ENCODE data around the gene INPP5D. TPM values are rescaled to one million over a fixed set of nuclear protein-coding genes. Genes with fewer than 3 reads are reported as not detected.

The INPP5D gene
- total and polyA plus RNA-seq, 7 experiments from 2014 or later = 41.0 to 232 (median 122) TPM

DNA sequence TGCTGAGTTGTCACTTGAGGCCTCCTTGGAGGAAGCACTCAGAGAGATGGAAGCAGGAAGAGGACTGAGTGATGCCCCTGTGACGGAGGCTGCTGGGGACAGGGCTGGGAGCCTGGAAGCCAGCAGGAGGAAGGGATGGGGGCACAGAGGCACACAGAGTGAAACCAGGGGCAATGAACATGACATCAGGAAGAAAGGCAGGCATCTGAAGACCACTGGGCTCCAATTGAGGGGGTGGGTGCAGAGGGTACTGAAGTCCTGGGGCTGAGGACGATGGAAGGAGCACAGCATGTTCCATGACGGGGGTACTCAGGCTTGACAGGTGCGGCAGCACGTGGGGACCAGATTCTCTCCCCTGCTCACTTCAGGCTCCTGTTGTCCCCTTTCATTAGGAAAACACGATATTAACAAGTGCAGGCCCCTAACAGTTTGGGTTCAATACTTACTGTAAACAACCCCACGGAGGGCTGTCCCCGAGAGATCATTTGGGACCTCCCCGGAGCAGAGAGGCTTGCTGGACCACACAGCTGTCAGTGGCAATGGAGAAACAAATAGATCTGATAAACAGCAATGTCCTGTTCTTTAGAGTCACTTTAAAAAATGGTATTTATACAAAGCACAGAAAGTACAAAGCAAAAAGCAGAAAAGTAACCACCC, 8.7 kb downstream of the INPP5D start:
- Mint-ChIP-seq H3K4me3 (peak overlapping the region in 9 of 10 donors; percentile 19 to 67 (median 36)), H3K4me1 (peaks cover 32 to 70% (median 58%) of the 10 kb centered on the region in 7 donors), H3K36me3 (peaks cover 8 to 54% (median 37%) of the 10 kb centered on the region in 5 donors), H3K9me3 (peaks cover 0 to 6% (median 5%) of the 10 kb centered on the region in 11 donors), H3K27ac (peak overlapping the region; percentile 34 to 90 (median 71)), H3K27me3 (no peaks in the 10 kb centered on the region)
- Histone ChIP-seq H3K4me1 (ENCODE audit: control insufficient read depth in 2 of 2, insufficient read depth in 2 of 2, low read length in 2 of 2) (peaks cover 56 to 60% of the 10 kb centered on the region in 2 donors), H3K9me3 (ENCODE audit: control insufficient read depth in 2 of 3, low read length in 3 of 3) (no peaks in the 10 kb centered on the region), H3K27me3 (ENCODE audit: control insufficient read depth in 2 of 2, insufficient read depth in 2 of 2, low read length in 2 of 2) (no peaks in the 10 kb centered on the region), H3K4me3 (ENCODE audit: low read length) (no peak overlapping the region), H3K27ac (ENCODE audit: low read depth, low read length) (no peak overlapping the region), H3K36me3 (ENCODE audit: control insufficient read depth in 2 of 3, insufficient read depth in 3 of 3, low read length in 3 of 3) (peaks cover 9 to 26% (median 18%) of the 10 kb centered on the region in 3 experiments)
- CTCF ChIA-PET = interaction anchor here (0.6 to 0.7 kb wide), 2 partner anchors 9 to 174 kb away, joined by 3 to 4 read pairs; no protein-coding TSS in a partner anchor
- POLR2A ChIA-PET = interaction anchor here (0.7 to 6.0 kb wide), 2 partner anchors 9 to 13 kb away, joined by 7 to 37 read pairs; partner anchors contain the start of gene INPP5D
- ATAC-seq (no peak), DNase-seq (no peak)
- intact Hi-C loops (cut with micrococcal nuclease) = loop anchor here (10.0 kb wide), 2 partner anchors 374 to 464 kb away; partner anchors contain the start of gene GIGYF2 (in 1 of the 2)

DNA sequence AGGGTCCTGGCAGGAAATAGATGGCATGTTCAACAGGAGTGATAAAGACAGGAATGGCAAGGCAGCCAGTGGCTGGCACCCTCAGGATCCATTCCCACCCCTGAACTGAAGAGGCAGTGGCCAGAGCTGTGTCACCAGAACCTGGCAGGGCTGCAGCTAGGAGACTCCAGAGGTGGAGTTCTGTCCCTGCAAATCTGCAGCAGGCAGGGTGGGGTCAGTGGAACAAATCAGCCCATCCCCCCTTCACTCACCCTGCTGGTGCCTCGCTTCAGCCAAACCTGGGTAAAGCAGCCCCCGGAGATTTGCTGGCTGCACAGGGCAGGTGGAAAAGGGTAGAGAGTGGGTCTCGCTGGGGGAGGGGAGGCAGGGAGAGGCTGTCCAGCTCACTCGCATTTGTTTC, 12.7 kb downstream of the INPP5D start:
- POLR2A ChIA-PET = interaction anchor here (0.6 to 1.8 kb wide), 3 partner anchors 9 to 18 kb away, joined by 3 to 6 read pairs (median 6); partner anchors contain the start of gene INPP5D
- Histone ChIP-seq H3K27ac (ENCODE audit: low read depth, low read length) (peak overlapping the region; percentile 42), H3K4me3 (ENCODE audit: low read length) (no peak overlapping the region), H3K27me3 (ENCODE audit: control insufficient read depth in 2 of 2, insufficient read depth in 2 of 2, low read length in 2 of 2) (no peaks in the 10 kb centered on the region), H3K4me1 (ENCODE audit: control insufficient read depth in 2 of 2, insufficient read depth in 2 of 2, low read length in 2 of 2) (peaks cover 67 to 76% of the 10 kb centered on the region in 2 donors), H3K36me3 (ENCODE audit: control insufficient read depth in 2 of 3, insufficient read depth in 3 of 3, low read length in 3 of 3) (peaks cover 5 to 15% (median 11%) of the 10 kb centered on the region in 3 experiments), H3K9me3 (ENCODE audit: control insufficient read depth in 2 of 3, low read length in 3 of 3) (no peaks in the 10 kb centered on the region)
- CTCF ChIA-PET = no interaction called here
- peaks cover 23 to 37% (median 34%) of the 10 kb centered on the region in 7 donors for H3K4me1 Mint-ChIP-seq
- no peaks in the 10 kb centered on the region for H3K27me3 Mint-ChIP-seq
- intact Hi-C loops (cut with micrococcal nuclease) = loop anchor here in 1 of 2 donors (10.0 kb wide), 1 partner anchor 378 kb away; the partner anchor contains the start of gene GIGYF2
- peak overlapping the region in 3 of 10 donors; percentile 4 to 29 (median 8) for H3K4me3 Mint-ChIP-seq
- DNase-seq (no peak), ATAC-seq (no peak)
- peaks cover 0 to 6% (median 5%) of the 10 kb centered on the region in 11 donors for H3K9me3 Mint-ChIP-seq
- peaks cover 8 to 46% (median 32%) of the 10 kb centered on the region in 5 donors for H3K36me3 Mint-ChIP-seq
- peak overlapping the region in 4 of 9 donors; percentile 65 to 82 (median 76) for H3K27ac Mint-ChIP-seq

DNA sequence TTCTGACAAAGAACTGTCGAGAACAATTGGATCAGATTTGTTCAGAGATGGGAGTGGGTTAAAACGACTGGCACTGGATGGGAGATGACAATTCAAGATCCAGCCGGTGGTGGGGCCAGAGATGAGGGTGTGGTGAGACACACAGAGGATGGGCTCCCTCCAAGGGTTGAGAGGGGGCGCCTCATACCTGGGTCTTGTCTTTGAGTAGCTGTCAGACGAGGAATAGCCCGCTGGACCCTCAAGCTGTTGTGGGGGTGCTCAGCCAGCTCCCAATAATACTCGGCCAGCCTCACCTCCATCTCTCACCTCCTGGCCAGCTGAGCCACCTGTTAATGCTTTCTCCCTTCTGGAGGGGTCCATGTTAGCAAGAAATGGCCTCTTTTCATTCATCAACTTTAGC, 14.0 kb downstream of the INPP5D start:
- Histone ChIP-seq H3K36me3 (ENCODE audit: control insufficient read depth in 2 of 3, insufficient read depth in 3 of 3, low read length in 3 of 3) (peaks cover 5 to 15% (median 11%) of the 10 kb centered on the region in 3 experiments), H3K4me3 (ENCODE audit: low read length) (no peak overlapping the region), H3K4me1 (ENCODE audit: control insufficient read depth in 2 of 2, insufficient read depth in 2 of 2, low read length in 2 of 2) (peaks cover 67 to 79% of the 10 kb centered on the region in 2 donors), H3K9me3 (ENCODE audit: control insufficient read depth in 2 of 3, low read length in 3 of 3) (no peaks in the 10 kb centered on the region), H3K27ac (ENCODE audit: low read depth, low read length) (peak overlapping the region; percentile 57), H3K27me3 (ENCODE audit: control insufficient read depth in 2 of 2, insufficient read depth in 2 of 2, low read length in 2 of 2) (no peaks in the 10 kb centered on the region)
- DNase-seq (no peak), ATAC-seq (no peak)
- intact Hi-C loops (cut with micrococcal nuclease) = loop anchor here in 1 of 2 donors (10.0 kb wide), 1 partner anchor 379 kb away; the partner anchor contains the start of gene GIGYF2
- CTCF ChIA-PET = interaction anchor here (1.2 kb wide), 1 partner anchor 14 kb away, joined by 3 read pairs; the partner anchor contains the start of gene INPP5D
- Mint-ChIP-seq H3K4me1 (peaks cover 22 to 39% (median 29%) of the 10 kb centered on the region in 7 donors), H3K9me3 (peaks cover 0 to 6% (median 5%) of the 10 kb centered on the region in 11 donors), H3K27me3 (no peaks in the 10 kb centered on the region), H3K36me3 (peaks cover 4 to 47% (median 28%) of the 10 kb centered on the region in 5 donors), H3K4me3 (no peak overlapping the region), H3K27ac (no peak overlapping the region)
- POLR2A ChIA-PET = interaction anchor here (0.6 to 1.8 kb wide), 3 partner anchors 10 to 1217 kb away, joined by 6 read pairs; partner anchors contain the start of gene INPP5D

DNA sequence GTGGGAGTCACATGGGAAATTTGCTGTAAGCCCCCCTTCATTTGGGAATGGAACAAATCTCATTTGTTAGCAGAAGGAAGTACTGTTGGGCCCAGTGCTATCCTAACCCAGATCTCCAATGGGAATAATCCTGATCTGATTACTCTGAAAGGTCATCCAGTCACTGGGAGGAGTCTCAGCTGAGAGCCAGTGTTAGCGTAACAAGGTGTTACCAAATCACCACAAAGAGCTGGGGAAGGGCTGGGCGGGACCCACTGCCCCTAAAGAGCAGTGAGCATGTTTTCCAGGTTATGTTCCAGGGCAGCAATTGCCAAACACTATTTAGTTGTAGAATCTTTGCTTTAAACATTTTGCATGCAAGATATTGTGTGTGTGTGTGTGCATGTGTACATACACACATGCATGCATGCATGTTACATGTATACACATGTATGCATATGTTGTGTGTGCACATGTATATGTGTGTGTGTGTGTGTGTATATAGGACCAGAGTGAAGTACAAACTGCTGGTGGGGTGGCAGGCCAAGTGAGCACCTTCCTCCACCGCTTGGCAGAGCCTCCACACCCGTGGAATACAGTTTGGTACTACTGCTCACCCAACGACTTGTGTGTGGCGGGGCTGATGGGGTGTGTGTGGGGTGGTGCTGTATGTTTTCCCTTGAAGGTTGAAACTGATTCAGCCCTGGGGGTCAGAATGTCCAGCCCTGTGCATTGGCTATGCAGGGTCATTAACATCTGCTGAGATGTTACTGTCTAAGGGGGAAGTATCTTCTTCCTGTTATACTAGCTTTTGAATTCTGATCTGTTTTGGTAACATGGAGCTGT, 15.2 kb downstream of the INPP5D start:
- ChIA-PET CTCF (interaction anchor here (0.6 to 1.2 kb wide), 3 partner anchors 14 to 59 kb away, joined by 3 to 7 read pairs (median 3); no protein-coding TSS in a partner anchor), POLR2A (interaction anchor here (0.5 to 13.0 kb wide), 11 partner anchors 8 to 318 kb away, joined by 3 to 144 read pairs (median 3); partner anchors contain the start of gene INPP5D)
- H3K27me3 Mint-ChIP-seq = no peaks in the 10 kb centered on the region
- Histone ChIP-seq H3K27ac (ENCODE audit: low read depth, low read length) (peak overlapping the region; percentile 57), H3K36me3 (ENCODE audit: control insufficient read depth in 2 of 3, insufficient read depth in 3 of 3, low read length in 3 of 3) (peaks cover 5 to 15% (median 11%) of the 10 kb centered on the region in 3 experiments), H3K27me3 (ENCODE audit: control insufficient read depth in 2 of 2, insufficient read depth in 2 of 2, low read length in 2 of 2) (no peaks in the 10 kb centered on the region), H3K9me3 (ENCODE audit: control insufficient read depth in 2 of 3, low read length in 3 of 3) (no peaks in the 10 kb centered on the region), H3K4me3 (ENCODE audit: low read length) (peak overlapping the region; percentile 49), H3K4me1 (ENCODE audit: control insufficient read depth in 2 of 2, insufficient read depth in 2 of 2, low read length in 2 of 2) (peaks cover 72 to 83% of the 10 kb centered on the region in 2 donors)
- peaks cover 4 to 45% (median 25%) of the 10 kb centered on the region in 5 donors for H3K36me3 Mint-ChIP-seq
- H3K4me3 Mint-ChIP-seq = no peak overlapping the region
- intact Hi-C loops (cut with micrococcal nuclease) = loop anchor here in 1 of 2 donors (10.0 kb wide), 1 partner anchor 381 kb away; the partner anchor contains the start of gene GIGYF2
- no peak for DNase-seq
- H3K9me3 Mint-ChIP-seq = peaks cover 0 to 6% (median 5%) of the 10 kb centered on the region in 11 donors
- H3K4me1 Mint-ChIP-seq = peaks cover 27 to 38% (median 29%) of the 10 kb centered on the region in 7 donors
- H3K27ac Mint-ChIP-seq = no peak overlapping the region
- peak; percentile 54 for ATAC-seq

DNA sequence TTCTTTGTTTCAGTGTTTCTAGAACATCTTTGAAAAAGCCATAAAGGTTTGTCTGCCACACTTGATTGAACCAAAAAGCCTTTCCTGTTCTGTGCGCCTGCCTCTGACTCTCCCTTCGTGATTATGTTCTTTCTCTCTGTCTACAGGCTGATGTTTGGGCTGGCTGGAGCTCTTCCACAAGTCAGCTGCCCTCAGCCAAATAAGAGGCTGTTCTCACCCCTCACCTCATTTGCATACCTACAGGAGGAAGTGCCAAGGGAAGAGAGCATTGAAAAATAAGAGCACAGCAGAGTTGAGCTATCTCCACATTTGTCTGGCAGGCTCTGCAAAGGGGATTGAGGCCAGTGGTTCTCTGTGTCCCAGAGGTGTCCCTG, 15.8 kb downstream of the INPP5D start:
- no peaks in the 10 kb centered on the region for H3K27me3 Mint-ChIP-seq
- Histone ChIP-seq H3K36me3 (ENCODE audit: control insufficient read depth in 2 of 3, insufficient read depth in 3 of 3, low read length in 3 of 3) (peaks cover 5 to 16% (median 11%) of the 10 kb centered on the region in 3 experiments), H3K4me3 (ENCODE audit: low read length) (peak overlapping the region; percentile 49)

More for the DNA sequence above, 15.8 kb downstream of the INPP5D start:
- peaks cover 0 to 6% (median 5%) of the 10 kb centered on the region in 11 donors for H3K9me3 Mint-ChIP-seq
- intact Hi-C loops (cut with micrococcal nuclease) = loop anchor here in 1 of 2 donors (10.0 kb wide), 1 partner anchor 381 kb away; the partner anchor contains the start of gene GIGYF2
- DNase-seq (peak in 8 of 9 donors; percentile 25 to 74 (median 61)), ATAC-seq (peak; percentile 80)
- H3K4me3 Mint-ChIP-seq = no peak overlapping the region
- ChIA-PET CTCF (interaction anchor here (0.6 to 1.2 kb wide), 3 partner anchors 15 to 59 kb away, joined by 3 to 7 read pairs (median 3); no protein-coding TSS in a partner anchor), POLR2A (interaction anchor here (0.8 to 13.0 kb wide), 9 partner anchors 8 to 39 kb away, joined by 3 to 144 read pairs (median 4); partner anchors contain the start of gene INPP5D)
- H3K4me1 ChIP-seq (ENCODE audit: control insufficient read depth in 2 of 2, insufficient read depth in 2 of 2, low read length in 2 of 2) = peaks cover 78 to 83% of the 10 kb centered on the region in 2 donors
- no peak overlapping the region for H3K27ac Mint-ChIP-seq
- H3K27ac ChIP-seq (ENCODE audit: low read depth, low read length) = peak overlapping the region; percentile 57
- no peaks in the 10 kb centered on the region for H3K9me3 ChIP-seq (ENCODE audit: control insufficient read depth in 2 of 3, low read length in 3 of 3)
- peaks cover 29 to 39% (median 35%) of the 10 kb centered on the region in 7 donors for H3K4me1 Mint-ChIP-seq
- no peaks in the 10 kb centered on the region for H3K27me3 ChIP-seq (ENCODE audit: control insufficient read depth in 2 of 2, insufficient read depth in 2 of 2, low read length in 2 of 2)
- H3K36me3 Mint-ChIP-seq = peaks cover 4 to 43% (median 23%) of the 10 kb centered on the region in 5 donors

All from naive thymus-derived CD4-positive, alpha-beta T cell (primary cell).